GM23338 (cell line): ENCODE data around the gene SPDYE17.
"Not testable (repeated sequence)": the region's sequence is repeated elsewhere in the genome, so short reads cannot be mapped to it uniquely, and the experiment has no call there.

Experiments used
- CREB1 ChIP-seq: fragments of 250-450 bp; sonication (Bioruptor Pico); IDR thresholded peaks from 2 replicates; pipeline ENCODE4 v1.5.0; 2020; ENCODE audit warnings: low read depth, mild to moderate bottlenecking, moderate library complexity
- CTCF ChIP-seq, 2 experiments: fragments of 200-600 bp in 1 of 2; sonication (generic) in 1 of 2; conservative IDR thresholded peaks; 2 replicates each; pipeline versions ENCODE4 v1.5.1 to v1.6.1; 2016 to 2017; ENCODE audit warnings: antibody characterized with exemption in 2 of 2, low read depth in 2 of 2, mild to moderate bottlenecking in 2 of 2, moderate library complexity in 1 of 2
- ETS1 ChIP-seq: IDR thresholded peaks from 2 replicates; pipeline ENCODE4 v1.6.1; 2016; ENCODE audit warnings: antibody characterized with exemption
- EZH2 ChIP-seq: fragments of 200-600 bp; sonication (generic); IDR thresholded peaks from one replicate; pipeline ENCODE4 v1.8.0; 2017; ENCODE audit warnings: antibody characterized with exemption, mild to moderate bottlenecking, low read depth; ENCODE audit not compliant: unreplicated experiment
- EZH2phosphoT487 ChIP-seq: fragments of 200-600 bp; sonication (generic); IDR thresholded peaks from one replicate; pipeline ENCODE4 v1.8.1; 2018; ENCODE audit warnings: antibody characterized with exemption; ENCODE audit not compliant: unreplicated experiment
- JUNB ChIP-seq: IDR thresholded peaks from one replicate; pipeline ENCODE4 v1.6.1; 2016; ENCODE audit warnings: antibody characterized with exemption; ENCODE audit not compliant: unreplicated experiment
- NANOG ChIP-seq: IDR thresholded peaks from 2 replicates; pipeline ENCODE4 v1.6.1; 2016; ENCODE audit warnings: antibody characterized with exemption, borderline replicate concordance
- POLR2AphosphoS5 ChIP-seq: IDR thresholded peaks from 2 replicates; pipeline ENCODE4 v1.6.1; 2016; ENCODE audit warnings: antibody characterized with exemption, low read depth
- REST ChIP-seq: IDR thresholded peaks from one replicate; pipeline ENCODE4 v1.6.1; 2018; ENCODE audit warnings: antibody characterized with exemption; ENCODE audit not compliant: unreplicated experiment
- STAT1 ChIP-seq: IDR thresholded peaks from one replicate; pipeline ENCODE4 v1.6.1; 2016; ENCODE audit warnings: antibody characterized with exemption; ENCODE audit not compliant: unreplicated experiment
- ZNF114 ChIP-seq: fragments of 250-450 bp; sonication (Bioruptor Pico); IDR thresholded peaks from 2 replicates; pipeline ENCODE4 v1.5.0; 2020; ENCODE audit warnings: mild to moderate bottlenecking, moderate library complexity
- ZNF462 ChIP-seq: fragments of 250-450 bp; sonication (Bioruptor Pico); IDR thresholded peaks from 2 replicates; pipeline ENCODE4 v1.5.0; 2020; ENCODE audit warnings: mild to moderate bottlenecking, moderate library complexity

GRCh38 chr7:76992871-76993270 is 39.3 kb downstream of the SPDYE17 start:
- TF ChIP-seq CTCF (conservative IDR thresholded peaks at IDR 0.05; ENCODE audit: low read depth in 2 of 2); POLR2AphosphoS5; JUNB; REST; EZH2; ZNF114 (CRISPR knock-in tag); STAT1; ETS1; EZH2phosphoT487; ZNF462; NANOG; CREB1 (CRISPR knock-in tag): not testable (repeated sequence)
